DMS114 treated with DMSO at 0.1 percent for 48 hours (cell line): ENCODE measurements around the gene TFCP2.

Experiments used
- DNase-seq: peaks from one replicate; lab custom pipeline; 2025; ENCODE audit not compliant: unreplicated experiment; lab: John Stamatoyannopoulos, UW

TFCP2 gene

GRCh38 chr12:51048661-51049251 is 124.2 kb downstream of the TFCP2 start:
- no peak for DNase-seq

GRCh38 chr12:51047655-51048540 is 125.0 kb downstream of the TFCP2 start, which contains the start of gene LETMD1:
TSS of gene LETMD1 (plus strand) at chr12:51048327. CDS start at chr12:51048357, 30 bp downstream.
- DNase-seq = peak; percentile 99
